Kidney (tissue), 14 donors: ENCODE results near the gene STIM1. TPM values are rescaled to one million over a fixed set of nuclear protein-coding genes. Genes with fewer than 3 reads are reported as not detected.
A peak's percentile ranks its signal among the peaks of the same experiment; 100 is the strongest.

Source experiments
- DNase-seq, 5 donors: peaks; one replicate each; pipeline ENCODE4 v3.0.0-alpha.2; 2013 to 2020
- FAIRE-seq: peaks from 2 replicates; lab custom pipeline; 2012; peaks lifted over from hg19 to GRCh38; lab: Jason Lieb, UNC
- H3K27ac ChIP-seq, 2 donors: one replicate each; pipeline ENCODE4 v1.7.0; 2013; ENCODE audit warnings: low read depth in 2 of 2, low read length in 2 of 2, inconsistent platforms in 1 of 2
- H3K27me3 ChIP-seq: one replicate; pipeline ENCODE4 v1.7.1; 2013; ENCODE audit warnings: low read length, inconsistent platforms; ENCODE audit not compliant: control insufficient read depth, insufficient read depth
- H3K36me3 ChIP-seq, 3 donors: one replicate each; pipeline versions ENCODE4 v1.7.0 to v1.7.1; 2013; ENCODE audit warnings: low read length in 3 of 3, control low read depth in 1 of 3, inconsistent platforms in 1 of 3; ENCODE audit not compliant: insufficient read depth in 3 of 3, control insufficient read depth in 2 of 3
- H3K4me1 ChIP-seq, 3 donors: one replicate each; pipeline versions ENCODE4 v1.7.0 to v1.7.1; 2013; ENCODE audit warnings: low read length in 3 of 3, inconsistent platforms in 1 of 3, low read depth in 1 of 3; ENCODE audit not compliant: control insufficient read depth in 2 of 3, insufficient read depth in 2 of 3
- H3K4me3 ChIP-seq, 3 donors: one replicate each; pipeline versions ENCODE4 v1.7.0 to v1.8.1; 2013; ENCODE audit warnings: low read length in 3 of 3, control low read depth in 1 of 3, inconsistent platforms in 1 of 3
- H3K9ac ChIP-seq, 3 donors: one replicate each; pipeline versions ENCODE4 v1.7.0 to v1.7.1; 2013; ENCODE audit warnings: low read length in 3 of 3, control low read depth in 1 of 3, inconsistent platforms in 1 of 3
- H3K9me3 ChIP-seq, 3 donors: one replicate each; pipeline versions ENCODE4 v1.7.0 to v1.7.1; 2013; ENCODE audit warnings: low read length in 3 of 3, control low read depth in 1 of 3, inconsistent platforms in 1 of 3; ENCODE audit not compliant: control insufficient read depth in 2 of 3, insufficient read depth in 1 of 3
- intact Hi-C: fragments of 100-400 bp; cut with DNase I; formaldehyde crosslinking; loops from one replicate; pipeline ENCODE4 v1.11.1; 2022
- polyA plus RNA-seq: library from polyadenylated mRNA; stranded (reverse); fragments of 350-450 nt; fragmentation: Illumina TruSeq; extraction: RNeasy Lipid Tissue Mini Kit (QIAGEN cat#74804); gene quantifications from one replicate; pipeline ENCODE4 v1.2.3, GENCODE V29; 2014; ENCODE audit warnings: low read depth, low replicate concordance; ENCODE audit not compliant: insufficient read depth
- total RNA-seq: library from RNA; stranded (reverse); fragmentation: NEBNext Ultra II Directional; extraction: Animal tissue kit (Norgen Biotek cat#: 25700); gene quantifications from one replicate; pipeline ENCODE4 v1.2.1, GENCODE V29; 2021
- TF ChIP-seq, protein P1 (sequence below): IDR thresholded peaks from 3 replicates; pipeline ENCODE4 v1.5.1; 2012; ENCODE audit warnings: mild to moderate bottlenecking, moderate library complexity, borderline replicate concordance; ENCODE audit not compliant: insufficient read depth; ENCODE audit errors: extremely low read depth
- donor health status: control.
- donor health status: control.
- donor health status: control.
- donor health status: control.
- donor health status: control.
- donor health status: DM: yes; HTN: yes; CAD: no.
- donor health status: Normal renal cell carcinoma (clear cell type).

The STIM1 gene
- total and polyA plus RNA-seq, 2 donors from 2014 or later = 15.7 to 68.0 TPM

GRCh38 chr11:4095509-4096230 lies 240.2 kb downstream of the STIM1 start:
- Histone ChIP-seq H3K9me3 (no peaks in the 10 kb centered on the region), H3K4me3 (peak overlapping the region; percentile 76 to 89 (median 78)), H3K27ac (no peak overlapping the region), H3K9ac (peak overlapping the region in 2 of 3 donors; percentile 86 to 96), H3K36me3 (no peaks in the 10 kb centered on the region), H3K4me1 (peaks cover 0 to 6% (median 0%) of the 10 kb centered on the region in 3 donors), H3K27me3 (no peaks in the 10 kb centered on the region)
- DNase-seq (peak in 3 of 5 donors; percentile 38 to 54 (median 43)), FAIRE-seq (no peak)
- intact Hi-C loops = no loop called here
- TF ChIP-seq, protein P1, sequence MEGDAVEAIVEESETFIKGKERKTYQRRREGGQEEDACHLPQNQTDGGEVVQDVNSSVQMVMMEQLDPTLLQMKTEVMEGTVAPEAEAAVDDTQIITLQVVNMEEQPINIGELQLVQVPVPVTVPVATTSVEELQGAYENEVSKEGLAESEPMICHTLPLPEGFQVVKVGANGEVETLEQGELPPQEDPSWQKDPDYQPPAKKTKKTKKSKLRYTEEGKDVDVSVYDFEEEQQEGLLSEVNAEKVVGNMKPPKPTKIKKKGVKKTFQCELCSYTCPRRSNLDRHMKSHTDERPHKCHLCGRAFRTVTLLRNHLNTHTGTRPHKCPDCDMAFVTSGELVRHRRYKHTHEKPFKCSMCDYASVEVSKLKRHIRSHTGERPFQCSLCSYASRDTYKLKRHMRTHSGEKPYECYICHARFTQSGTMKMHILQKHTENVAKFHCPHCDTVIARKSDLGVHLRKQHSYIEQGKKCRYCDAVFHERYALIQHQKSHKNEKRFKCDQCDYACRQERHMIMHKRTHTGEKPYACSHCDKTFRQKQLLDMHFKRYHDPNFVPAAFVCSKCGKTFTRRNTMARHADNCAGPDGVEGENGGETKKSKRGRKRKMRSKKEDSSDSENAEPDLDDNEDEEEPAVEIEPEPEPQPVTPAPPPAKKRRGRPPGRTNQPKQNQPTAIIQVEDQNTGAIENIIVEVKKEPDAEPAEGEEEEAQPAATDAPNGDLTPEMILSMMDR = no peak

DNA sequence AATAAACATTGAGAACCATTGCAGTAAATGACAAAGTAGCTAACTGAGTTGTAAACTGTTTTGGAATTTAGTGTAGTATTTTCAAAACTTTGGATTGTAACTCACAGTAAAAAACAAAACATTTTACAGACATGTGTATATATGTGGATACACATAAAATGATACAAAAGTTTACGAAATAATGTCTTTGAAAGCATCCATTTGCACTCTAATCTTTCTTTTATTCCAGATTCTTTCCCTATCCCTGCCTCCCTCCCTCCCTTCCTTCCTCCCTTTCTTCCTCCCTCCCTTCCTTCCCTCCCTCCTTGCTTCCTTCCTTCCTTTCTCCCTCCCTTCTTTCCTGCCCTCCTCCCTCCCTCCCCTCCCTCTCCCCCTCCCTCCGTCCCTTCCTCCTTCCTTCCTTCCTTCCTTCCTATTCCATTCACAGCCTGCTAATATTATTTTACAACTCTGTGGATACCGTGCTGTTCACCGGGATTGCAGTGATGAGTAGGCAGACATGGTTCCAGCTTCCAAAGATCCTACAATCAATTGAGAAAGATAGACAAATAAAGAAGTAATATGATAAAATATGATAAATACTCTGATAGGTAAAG lies 242.7 kb downstream of the STIM1 start:
- no peak overlapping the region for H3K9ac ChIP-seq
- DNase-seq = no peak
- H3K9me3 ChIP-seq = no peaks in the 10 kb centered on the region
- H3K27me3 ChIP-seq = no peaks in the 10 kb centered on the region
- intact Hi-C loops = no loop called here
- FAIRE-seq = no peak
- H3K27ac ChIP-seq = no peak overlapping the region
- H3K4me1 ChIP-seq = peaks cover 0 to 6% (median 0%) of the 10 kb centered on the region in 3 donors
- TF ChIP-seq, protein P1 = no peak
- no peaks in the 10 kb centered on the region for H3K36me3 ChIP-seq
- H3K4me3 ChIP-seq = no peak overlapping the region

GRCh38 chr11:4102711-4103110 lies 247.2 kb downstream of the STIM1 start:
- FAIRE-seq = no peak
- Histone ChIP-seq H3K9me3 (no peaks in the 10 kb centered on the region), H3K9ac (no peak overlapping the region), H3K27me3 (no peaks in the 10 kb centered on the region), H3K4me1 (no peaks in the 10 kb centered on the region), H3K27ac (no peak overlapping the region), H3K4me3 (no peak overlapping the region), H3K36me3 (peaks cover 0 to 10% (median 0%) of the 10 kb centered on the region in 3 donors)
- intact Hi-C loops = no loop called here
- no peak for DNase-seq
- TF ChIP-seq, protein P1 = no peak
